GM21360 (cell line): ENCODE measurements around the gene CCDC138.

ENCODE experiments used
- ATAC-seq: cut with Tn5 transposase; IDR thresholded peaks from one replicate; pipeline ENCODE4 v1.9.1; 2021; ENCODE audit warnings: mild to moderate bottlenecking, moderate library complexity; ENCODE audit not compliant: unreplicated experiment

The CCDC138 gene

DNA sequence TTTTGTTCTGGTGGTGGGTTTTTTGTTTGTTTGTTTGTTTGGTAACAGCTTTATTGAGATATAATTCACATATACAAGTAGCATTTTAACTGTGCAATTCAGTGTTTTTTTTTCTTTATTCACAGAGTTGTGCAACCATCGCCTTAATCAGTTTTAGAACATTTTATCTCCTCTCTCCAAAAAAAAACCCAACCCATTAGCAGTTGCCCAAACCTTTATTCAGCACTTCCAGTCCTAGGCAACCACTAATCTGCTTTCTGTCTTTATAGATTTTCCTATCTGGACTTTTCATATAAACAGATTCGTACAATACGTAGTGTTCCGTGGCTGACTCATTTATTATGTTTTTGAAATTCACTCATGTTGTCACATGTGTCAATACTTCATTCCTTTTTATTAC, 38.7 kb downstream of the CCDC138 start:
- no peak for ATAC-seq

DNA sequence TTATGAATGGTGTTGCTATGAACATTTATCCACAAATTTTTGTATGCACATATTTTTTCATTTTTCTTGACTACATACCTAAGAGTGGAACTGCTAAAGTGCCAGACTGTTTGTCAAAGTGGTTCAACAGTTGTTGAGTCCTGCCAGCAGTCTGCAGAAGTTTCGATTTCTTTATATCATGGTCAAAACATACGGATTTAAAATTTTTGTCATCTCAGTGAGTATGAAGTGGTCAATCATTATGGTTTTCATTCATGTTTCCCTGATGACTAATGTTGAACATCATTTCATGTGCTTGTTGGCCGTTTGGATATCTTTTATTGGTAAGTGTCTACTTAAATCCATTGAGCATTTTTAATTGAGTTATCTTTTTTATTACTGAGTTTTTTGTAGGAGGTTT, 39.2 kb downstream of the CCDC138 start:
- no peak for ATAC-seq

DNA sequence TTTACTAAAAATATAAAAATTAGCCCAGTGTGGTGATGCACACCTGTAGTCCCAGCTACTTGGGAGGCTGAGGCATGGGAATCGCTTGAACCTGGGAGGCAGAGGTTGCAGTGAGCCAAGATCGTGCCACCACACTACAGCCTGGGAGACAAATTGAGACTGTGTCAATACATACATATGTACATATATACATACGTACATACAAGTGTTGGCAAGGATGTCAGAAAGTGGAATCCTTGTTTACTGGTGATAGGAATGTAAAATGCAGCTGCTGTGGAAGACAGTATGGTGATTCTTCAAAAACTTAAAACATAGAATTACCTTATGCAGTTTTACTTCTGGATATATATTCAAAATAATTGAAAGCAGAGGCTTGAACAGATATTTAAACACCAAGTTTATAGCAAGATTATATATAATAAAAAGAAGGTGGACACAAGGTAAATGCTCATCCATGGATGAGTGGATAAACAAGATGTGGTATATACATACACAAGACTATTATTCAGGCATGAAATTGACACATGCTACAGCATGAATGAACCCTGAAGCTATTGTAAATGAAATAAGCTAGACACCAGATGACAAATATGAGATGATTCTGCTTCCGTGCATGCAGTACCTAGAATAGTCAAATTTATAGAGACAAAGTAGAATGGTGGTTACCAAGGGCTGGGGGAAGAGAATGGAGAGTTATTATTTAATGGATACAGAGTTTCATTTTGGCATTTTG, 43.2 kb downstream of the CCDC138 start:
- ATAC-seq, result no peak

DNA sequence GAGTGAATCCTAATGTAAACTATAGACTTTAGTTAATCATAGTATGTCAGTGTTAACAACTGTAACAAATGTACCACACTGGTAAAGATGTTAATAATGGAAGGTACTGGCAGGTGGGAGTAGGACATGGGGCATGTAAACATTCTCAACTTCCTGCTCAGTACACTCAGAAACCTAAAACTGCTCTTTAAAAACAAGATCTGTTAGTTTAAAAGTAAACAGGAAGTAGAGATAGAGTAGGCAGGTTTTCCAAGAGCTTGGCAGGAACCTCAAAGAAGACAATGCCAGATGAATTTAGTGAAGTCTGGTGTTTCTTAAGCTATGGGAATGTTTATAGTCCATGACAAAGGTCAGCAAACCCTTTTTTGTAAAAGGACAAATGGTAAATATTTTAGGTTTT, 46.6 kb downstream of the CCDC138 start:
- ATAC-seq, result no peak

DNA sequence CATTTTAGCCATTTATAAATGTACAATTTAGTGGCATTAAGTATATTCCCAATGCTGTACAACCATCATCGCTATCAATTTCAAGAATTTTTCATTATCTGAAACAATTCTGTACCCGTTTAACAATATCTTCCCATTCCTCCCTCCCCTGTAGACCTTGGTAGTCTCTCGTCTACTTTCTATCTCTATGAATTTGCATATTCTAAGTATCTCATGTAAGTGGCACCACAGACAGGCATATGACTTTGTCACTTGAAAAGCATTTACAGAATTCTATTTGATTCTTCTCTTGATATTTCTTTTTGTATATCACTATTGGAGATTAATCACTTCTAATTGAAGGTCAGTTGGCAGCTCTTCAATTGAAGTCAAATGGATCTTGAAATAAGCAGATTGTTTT, 48.0 kb downstream of the CCDC138 start:
- ATAC-seq, result no peak

DNA sequence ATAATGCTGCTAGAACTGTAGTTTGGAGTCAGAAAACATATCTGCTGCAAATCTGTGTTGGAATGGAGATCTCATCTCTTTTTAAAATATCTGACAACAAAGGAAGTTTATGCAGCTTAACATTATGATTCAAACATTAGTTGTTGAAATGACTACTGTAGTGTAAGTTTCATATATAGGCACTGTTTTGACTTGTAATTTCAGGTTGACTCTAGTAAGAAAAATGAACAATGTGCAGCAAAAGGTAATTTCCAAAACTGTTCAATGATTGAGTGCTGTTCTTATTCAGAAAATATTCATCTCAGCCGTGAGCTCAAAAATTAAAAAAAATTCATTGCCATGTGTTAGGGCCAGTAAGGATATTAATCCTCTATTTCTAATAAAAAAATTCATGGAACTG, 48.5 kb downstream of the CCDC138 start:
- ATAC-seq, result no peak

DNA sequence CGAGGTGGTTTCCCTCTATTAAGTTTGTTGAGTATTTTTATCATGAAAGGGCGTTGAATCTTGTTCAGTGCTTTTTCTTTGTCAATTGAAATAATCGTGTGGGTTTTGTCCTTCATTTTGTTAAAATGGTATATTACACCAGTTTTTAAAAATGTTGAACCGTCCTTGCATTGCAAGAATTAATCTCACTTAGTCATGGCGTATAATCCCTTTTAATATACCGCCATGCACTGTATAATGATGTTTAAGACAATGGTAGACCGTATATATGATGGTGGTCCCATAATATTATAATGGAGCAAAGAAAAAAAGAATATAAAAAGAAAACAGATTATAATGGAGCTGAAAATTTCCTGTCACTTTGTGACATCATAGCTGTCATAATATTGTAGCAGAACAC, 50.6 kb downstream of the CCDC138 start:
- ATAC-seq, result no peak

DNA sequence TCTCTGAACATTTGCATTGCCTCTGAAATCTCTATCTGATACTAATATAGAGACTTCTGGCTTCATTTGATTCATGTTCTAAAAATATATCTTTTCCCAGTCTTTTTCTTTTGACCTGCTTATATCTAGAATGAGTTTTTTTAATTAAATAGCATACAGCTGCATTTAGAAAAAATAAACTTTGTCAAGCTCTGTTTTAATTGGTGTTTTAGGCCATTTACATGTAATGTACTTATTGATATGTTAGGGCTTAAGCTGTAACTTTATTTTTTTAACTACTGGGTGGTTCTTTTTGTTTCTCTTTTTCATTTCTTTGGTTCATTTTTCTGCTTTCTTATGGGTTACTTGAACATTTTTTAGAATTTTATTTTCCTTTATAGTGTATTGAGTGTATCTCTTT, 54.9 kb downstream of the CCDC138 start:
- no peak for ATAC-seq

DNA sequence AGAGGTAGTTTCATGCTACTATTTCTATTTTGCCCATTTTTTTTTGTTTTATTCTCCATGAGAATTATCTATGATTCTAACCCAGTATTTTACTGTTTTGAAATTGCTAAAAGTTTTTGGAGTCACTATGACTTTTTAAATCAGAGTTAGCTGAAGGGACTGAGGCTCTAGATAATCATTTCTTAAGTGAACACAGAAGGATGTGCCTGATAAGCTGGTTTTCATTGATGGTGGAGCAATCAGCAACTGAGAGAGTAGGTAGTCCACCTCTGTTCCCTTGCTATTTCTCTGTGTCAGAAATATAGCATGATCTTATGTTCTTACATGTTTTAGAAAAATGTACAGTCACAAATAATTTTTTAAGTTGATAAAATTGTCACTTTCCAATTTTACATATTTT, 59.4 kb downstream of the CCDC138 start:
- ATAC-seq, result no peak

DNA sequence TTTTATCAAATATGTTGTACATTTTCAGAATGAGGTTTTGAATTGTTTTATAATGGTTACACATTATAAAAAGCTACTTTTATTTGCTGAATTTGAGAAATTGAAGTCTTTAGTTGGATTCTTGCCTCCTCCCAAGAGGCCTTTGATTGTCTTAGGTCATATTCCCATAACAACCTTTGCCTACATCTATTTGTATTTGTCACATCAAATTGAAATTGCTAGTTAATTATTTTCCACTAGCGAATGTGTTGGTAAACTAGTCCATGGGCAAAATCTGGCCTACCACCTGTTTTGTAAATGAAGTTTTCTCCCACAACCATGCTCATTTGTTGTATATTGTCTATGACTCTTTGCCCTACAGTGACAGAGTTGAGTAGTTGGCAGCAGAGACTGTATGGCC, 60.4 kb downstream of the CCDC138 start:
- no peak for ATAC-seq

DNA sequence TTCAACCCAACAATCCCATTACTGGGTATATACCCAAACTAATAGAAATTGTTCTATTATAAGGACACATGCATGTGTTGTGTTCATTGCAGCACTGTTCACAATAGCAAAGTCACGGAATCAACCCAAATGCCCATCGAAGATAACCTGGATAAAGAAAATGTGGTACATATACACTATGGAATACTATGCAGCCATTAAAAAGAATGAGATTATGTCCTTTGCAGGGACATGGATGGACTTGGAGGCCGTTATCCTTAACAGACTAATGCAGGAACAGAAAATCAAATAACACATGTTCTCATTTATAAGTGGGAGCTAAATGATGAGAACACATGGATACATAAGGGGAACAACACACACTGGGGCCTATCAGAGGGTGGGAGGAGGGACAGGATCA, 65.8 kb downstream of the CCDC138 start:
- no peak for ATAC-seq

DNA sequence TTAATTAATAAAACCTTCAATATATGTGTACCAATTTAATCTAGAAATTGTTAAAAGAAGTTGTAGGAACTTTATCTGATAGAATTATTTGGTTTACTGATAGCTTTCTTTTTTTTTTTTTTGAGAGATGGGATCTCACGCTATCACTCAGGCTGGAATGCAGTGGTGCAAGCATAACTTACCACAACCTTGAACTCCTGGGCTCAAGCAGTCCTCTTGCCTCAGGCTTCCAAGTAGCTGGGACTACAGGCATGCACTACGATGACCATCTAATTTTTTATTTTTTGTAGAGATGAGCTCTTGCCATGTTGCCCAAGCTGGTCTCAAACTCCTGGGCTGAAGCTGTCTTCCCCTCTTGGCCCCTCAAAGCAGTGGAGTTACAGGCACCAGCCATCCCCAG, 66.8 kb downstream of the CCDC138 start:
- no peak for ATAC-seq

DNA sequence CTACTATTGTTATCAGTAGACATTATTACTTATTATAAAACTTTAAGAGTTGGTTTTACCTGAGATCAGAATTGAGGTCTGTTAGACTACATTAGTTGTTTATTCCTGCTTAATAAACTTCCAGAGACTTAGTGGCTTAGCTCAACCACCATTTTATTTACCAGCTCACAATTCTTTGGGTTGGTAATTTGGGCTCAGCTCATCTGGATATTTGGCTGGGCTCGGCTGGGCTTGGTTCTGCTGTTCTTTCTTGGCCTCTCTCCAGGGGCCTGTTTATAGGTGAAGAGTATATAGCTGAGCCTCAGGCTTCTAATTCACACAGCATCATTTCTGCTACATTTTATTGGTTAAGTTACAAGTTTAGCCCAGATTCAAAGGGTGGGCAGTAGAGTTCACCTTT, 67.9 kb downstream of the CCDC138 start:
- no peak for ATAC-seq

DNA sequence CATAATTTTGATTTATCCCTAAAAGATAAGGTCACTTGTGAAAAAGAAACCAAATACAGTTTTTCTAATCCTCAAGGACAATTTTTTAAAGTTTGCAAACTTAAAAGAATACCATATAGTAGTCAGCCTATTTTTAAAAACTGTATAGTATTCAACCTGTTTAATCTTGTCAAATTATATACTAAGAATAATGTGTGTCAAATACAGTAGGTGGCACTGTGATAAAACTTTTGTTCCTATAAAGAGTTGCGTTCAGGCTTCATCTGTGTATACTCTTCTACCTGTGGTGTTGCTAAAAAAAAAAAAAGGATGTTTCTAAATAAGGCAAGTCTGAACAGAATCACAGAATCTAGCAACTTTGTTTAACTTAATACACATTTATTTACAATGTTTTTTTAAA, 68.6 kb downstream of the CCDC138 start:
- no peak for ATAC-seq

DNA sequence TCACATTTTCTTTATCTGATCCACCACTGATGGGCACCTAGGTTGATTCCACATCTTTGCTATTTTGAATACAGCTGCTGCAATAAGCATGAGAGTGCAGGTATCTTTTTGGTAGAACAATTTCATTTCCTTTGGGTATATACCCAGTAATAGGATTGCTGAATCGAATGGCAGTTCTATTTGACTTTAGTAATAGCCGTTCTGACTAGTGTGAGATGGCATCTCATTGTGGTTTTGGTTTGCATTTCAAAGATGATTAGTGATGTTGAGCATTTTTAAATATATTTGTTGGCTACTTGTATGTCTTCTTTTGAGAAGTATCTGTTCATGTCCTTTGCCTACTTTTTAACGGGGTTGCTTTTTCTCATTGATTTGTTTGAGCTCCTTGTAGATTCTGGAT, 72.3 kb downstream of the CCDC138 start:
- no peak for ATAC-seq

DNA sequence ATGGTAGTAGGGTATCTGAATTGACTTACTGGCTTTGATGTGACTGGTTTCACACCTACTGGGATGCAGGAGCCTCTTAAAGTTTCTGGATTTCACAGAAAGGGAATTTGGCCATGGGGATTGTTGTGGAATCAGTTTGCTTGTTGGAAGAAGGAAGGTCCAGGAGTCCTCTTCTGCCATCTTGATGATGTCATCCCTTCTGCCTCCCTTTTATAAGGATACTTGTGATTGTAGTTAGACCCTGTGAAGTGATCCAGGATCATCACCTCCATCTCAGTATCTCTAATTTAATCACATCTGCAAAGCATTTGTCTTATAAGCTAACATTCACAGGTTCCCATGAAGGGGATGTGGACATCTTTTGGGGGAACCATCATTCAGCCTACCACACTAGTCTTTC, 79.5 kb downstream of the CCDC138 start:
- no peak for ATAC-seq

DNA sequence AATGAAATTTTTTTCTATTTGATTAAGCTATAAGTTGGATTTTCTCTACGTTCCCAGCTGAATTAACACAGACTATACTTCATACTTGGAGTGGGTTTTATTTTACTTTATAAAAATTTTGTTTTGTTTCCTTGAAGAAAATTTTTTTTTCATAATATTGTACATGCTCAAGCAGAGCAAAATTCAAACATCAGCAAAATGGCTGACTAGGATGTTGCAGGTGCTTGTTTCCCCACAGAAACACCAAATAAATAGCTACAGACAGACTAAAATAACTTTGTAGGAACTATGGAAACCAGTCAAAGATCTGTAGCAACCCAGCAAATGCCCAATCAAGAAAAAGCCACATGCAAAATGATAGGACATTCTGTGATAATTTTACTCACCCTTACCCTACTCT, 82.3 kb downstream of the CCDC138 start:
- no peak for ATAC-seq

DNA sequence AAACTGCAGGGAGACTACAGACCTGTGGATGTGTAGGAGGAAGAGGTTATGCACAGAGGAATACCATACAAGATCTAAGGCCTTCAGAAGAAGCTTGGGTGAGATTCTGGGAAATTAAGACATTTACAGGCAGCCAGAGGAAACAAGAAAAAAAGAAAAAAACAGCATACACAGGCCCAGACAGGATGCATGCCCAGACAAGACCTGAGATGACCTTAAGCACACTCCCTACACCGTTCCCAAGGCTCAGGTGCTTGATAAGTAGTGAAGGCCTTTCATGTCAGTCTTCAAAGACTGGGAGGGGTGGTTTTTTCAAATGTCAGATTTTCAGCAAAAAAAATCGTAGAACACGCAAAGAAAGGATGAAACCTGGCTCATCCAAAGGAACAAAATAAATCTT, 83.0 kb downstream of the CCDC138 start:
- no peak for ATAC-seq

DNA sequence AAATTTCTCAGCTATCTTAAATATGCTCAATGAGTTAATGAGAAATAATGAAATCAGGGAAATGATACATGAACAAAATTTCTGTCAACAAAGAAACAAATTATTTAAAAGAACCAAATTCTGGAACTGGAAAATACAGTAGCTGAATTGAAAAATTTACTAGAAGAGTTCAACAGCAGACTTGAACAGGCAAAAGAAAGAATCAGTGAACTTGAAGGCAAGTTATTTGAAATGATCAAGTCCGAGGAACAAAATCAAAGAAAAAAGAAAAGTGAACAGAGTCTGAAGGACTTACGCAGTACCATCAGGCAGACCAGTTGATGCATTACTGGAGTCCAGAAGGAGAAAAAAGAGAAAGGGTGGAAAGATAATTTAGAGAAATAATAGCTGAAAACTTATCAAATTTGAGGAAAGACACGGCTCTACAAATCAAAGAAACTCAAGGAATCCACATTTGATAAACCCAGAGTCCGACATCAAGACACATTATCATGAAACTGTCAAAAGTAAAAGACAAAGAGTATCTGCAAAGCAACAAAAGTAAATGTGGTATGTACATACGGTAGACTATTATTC, 83.6 kb downstream of the CCDC138 start:
- ATAC-seq, result no peak

DNA sequence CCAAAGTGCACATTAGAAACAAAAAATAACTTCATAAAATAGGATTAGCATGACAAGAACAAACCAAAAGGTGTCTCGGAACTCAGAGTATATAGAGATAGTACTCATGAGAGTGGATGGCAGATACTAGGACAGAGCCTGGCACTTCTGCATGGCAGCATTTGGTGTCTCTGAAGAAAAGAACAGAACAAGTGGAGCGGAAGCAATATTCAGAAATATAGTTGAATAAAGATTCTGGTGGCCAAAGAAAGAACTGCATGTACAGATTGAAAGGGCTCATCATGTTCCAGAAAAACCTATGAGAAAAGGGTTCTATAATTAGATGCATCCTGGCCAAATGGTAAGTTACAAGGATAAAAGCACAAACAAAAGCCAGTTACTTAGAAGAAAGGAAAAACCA, 90.9 kb downstream of the CCDC138 start:
- ATAC-seq, result no peak

DNA sequence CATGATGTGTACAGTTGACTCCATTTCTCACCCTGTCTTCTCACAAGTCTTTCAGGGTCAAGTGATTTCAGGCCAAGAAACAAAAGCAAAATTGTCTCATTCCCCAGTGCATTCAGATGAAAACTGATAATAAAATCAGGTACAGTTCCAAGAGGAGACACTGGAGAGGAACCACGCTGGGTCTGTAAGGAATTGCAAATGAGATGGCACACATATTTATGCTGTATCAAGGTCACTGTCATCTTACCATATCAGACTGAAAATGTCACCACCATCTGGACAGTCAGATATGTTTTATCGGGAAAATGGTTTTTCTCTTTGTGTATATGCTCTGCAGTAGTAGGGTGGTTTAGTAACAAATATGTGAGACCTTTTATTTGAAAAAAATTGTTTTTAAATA, 91.7 kb downstream of the CCDC138 start:
- no peak for ATAC-seq

DNA sequence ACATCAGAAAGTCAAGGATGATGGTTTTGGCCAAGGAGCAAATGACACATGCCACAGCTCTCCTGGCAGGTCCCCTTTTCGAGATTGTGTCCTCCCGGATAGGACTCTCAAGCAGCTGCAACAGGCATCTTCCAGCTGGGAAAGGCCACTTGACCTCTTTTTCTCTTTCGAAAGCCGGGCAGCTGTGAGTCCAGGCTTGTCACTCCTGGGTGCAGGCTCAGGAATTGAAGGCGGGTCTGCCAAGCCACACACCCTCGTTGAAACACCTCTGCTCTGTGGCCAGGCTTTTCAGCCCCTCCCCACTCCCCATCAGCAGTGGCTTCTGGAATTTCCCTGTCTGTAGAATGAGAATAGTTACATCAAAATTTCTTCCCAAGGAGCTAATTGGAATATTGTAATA, 98.0 kb downstream of the CCDC138 start:
- ATAC-seq, result no peak

DNA sequence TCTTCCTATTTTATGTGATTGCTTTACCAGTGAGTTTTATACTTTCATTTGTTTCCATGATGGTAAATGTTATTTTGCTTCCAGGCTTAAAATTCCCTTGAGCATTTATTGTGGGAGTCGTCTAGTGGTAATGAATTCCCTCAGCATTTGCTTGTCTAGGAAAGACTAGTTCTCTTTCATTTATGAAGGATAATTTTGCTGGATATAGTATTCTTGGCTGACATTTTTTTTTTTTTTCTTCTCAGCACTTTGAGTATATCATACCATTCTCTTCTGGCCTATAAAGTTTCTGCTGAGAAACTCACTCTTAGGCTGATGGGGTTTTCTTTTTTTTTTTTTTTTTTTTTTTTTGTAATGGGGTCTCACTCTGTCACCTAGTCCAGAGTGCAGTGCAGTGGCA, 103.3 kb downstream of the CCDC138 start:
- no peak for ATAC-seq
